Forelimb muscle (tissue), 1 donor: ENCODE measurements around the gene TSSK2. TPM values are rescaled to one million over a fixed set of nuclear protein-coding genes. Genes with fewer than 3 reads are reported as not detected.
"Not testable (repeated sequence)": the region's sequence is repeated elsewhere in the genome, so short reads cannot be mapped to it uniquely, and the experiment has no call there.

Experiments
- DNase-seq: peaks from one replicate; pipeline ENCODE4 v3.0.0-alpha.2; 2013; ENCODE audit warnings: low read depth
- polyA plus RNA-seq: library from polyadenylated mRNA; unstranded; fragments of 120-200 nt; gene quantifications from one replicate; pipeline ENCODE4 v1.2.1, GENCODE V29; 2013; ENCODE audit not compliant: insufficient read length

TSSK2 gene
- polyA plus RNA-seq, 1 donor: not detected

- no peak for DNase-seq
These were observed 12.1 kb downstream of the TSSK2 start for GRCh38 chr22:19143212-19143611.

GRCh38 chr22:19143967-19144400 lies 12.9 kb downstream of the TSSK2 start:
- DNase-seq: no peak

- no peak for DNase-seq
These were observed 15.3 kb downstream of the TSSK2 start for GRCh38 chr22:19146215-19146968.

GRCh38 chr22:19147195-19147780 lies 16.2 kb downstream of the TSSK2 start:
- DNase-seq: no peak

- DNase-seq: no peak
These were observed 17.4 kb downstream of the TSSK2 start for GRCh38 chr22:19148417-19149046.

- DNase-seq: no peak
These were observed 18.2 kb downstream of the TSSK2 start for GRCh38 chr22:19149047-19149883.

GRCh38 chr22:19149991-19150390 lies 18.9 kb downstream of the TSSK2 start, which contains the start of gene GSC2:
Gene GSC2 (minus strand): TSS chr22:19150292. CDS start chr22:19150283, 9 bp downstream.
- no peak for DNase-seq

GRCh38 chr22:19150482-19151328 lies 19.6 kb downstream of the TSSK2 start:
- no peak for DNase-seq

GRCh38 chr22:19151329-19152191 lies 20.5 kb downstream of the TSSK2 start:
- DNase-seq: no peak

- no peak for DNase-seq
These were observed 22.1 kb downstream of the TSSK2 start for GRCh38 chr22:19152942-19153883.

GRCh38 chr22:19156109-19156508 lies 25.0 kb downstream of the TSSK2 start:
- not testable (repeated sequence) for DNase-seq

GRCh38 chr22:19158649-19159048 lies 27.5 kb downstream of the TSSK2 start:
- not testable (repeated sequence) for DNase-seq

- no peak for DNase-seq
These were observed 33.3 kb downstream of the TSSK2 start for GRCh38 chr22:19164425-19164824.

- DNase-seq: no peak
These were observed 35.3 kb downstream of the TSSK2 start for GRCh38 chr22:19166421-19166820.

GRCh38 chr22:19167106-19167869 lies 36.2 kb downstream of the TSSK2 start:
- no peak for DNase-seq

- DNase-seq: no peak
These were observed 37.2 kb downstream of the TSSK2 start for GRCh38 chr22:19168088-19168890.
